GM10266 (cell line): ENCODE measurements around the gene HSPA13.
A peak's percentile ranks its signal among the peaks of the same experiment; 100 is the strongest.

ENCODE experiments used
- DNase-seq: peaks from one replicate; pipeline ENCODE4 v3.0.0; 2012; ENCODE audit errors: extremely low spot score
- CTCF ChIP-seq: IDR thresholded peaks from 2 replicates; pipeline ENCODE4 v1.5.1; 2012; ENCODE audit warnings: mild to moderate bottlenecking, low read depth; ENCODE audit not compliant: control insufficient read depth, insufficient read depth; ENCODE audit errors: missing control alignments

The HSPA13 gene

GRCh38 chr21:14382835-14383595 is at the start of gene HSPA13:
Gene HSPA13 (minus strand): TSS chr21:14383146. CDS start chr21:14383119, 27 bp downstream.
- peak; percentile 88 for DNase-seq
- TF ChIP-seq CTCF = no peak

GRCh38 chr21:14418920-14419319 is 36.0 kb upstream of the HSPA13 start:
- no peak for DNase-seq
- no peak for TF ChIP-seq CTCF

GRCh38 chr21:14414932-14415508 is 32.1 kb upstream of the HSPA13 start:
- no peak for TF ChIP-seq CTCF
- no peak for DNase-seq

- DNase-seq = no peak
- TF ChIP-seq CTCF = no peak
Measured at GRCh38 chr21:14405962-14406361, 23.0 kb upstream of the HSPA13 start.

- no peak for TF ChIP-seq CTCF
- no peak for DNase-seq
Measured at GRCh38 chr21:14405225-14405624, 22.3 kb upstream of the HSPA13 start.

- peak; percentile 32 for DNase-seq
- peak; percentile 65 for TF ChIP-seq CTCF
Measured at GRCh38 chr21:14403681-14404318, 20.9 kb upstream of the HSPA13 start.

- TF ChIP-seq CTCF = no peak
- DNase-seq = no peak
Measured at GRCh38 chr21:14401217-14401616, 18.3 kb upstream of the HSPA13 start.
